Fibroblast of skin of left quadriceps (primary cell): Measurements from ENCODE around the gene CSNK1A1.
A peak's percentile ranks its signal among the peaks of the same experiment; 100 is the strongest.
"Not testable (repeated sequence)": the region's sequence is repeated elsewhere in the genome, so short reads cannot be mapped to it uniquely, and the experiment has no call there.

ENCODE experiments used
- DNase-seq, 2 experiments: peaks; one replicate each; pipeline ENCODE4 v3.0.0-alpha.2; 2013; ENCODE audit warnings: low read depth in 2 of 2

The CSNK1A1 gene

DNA sequence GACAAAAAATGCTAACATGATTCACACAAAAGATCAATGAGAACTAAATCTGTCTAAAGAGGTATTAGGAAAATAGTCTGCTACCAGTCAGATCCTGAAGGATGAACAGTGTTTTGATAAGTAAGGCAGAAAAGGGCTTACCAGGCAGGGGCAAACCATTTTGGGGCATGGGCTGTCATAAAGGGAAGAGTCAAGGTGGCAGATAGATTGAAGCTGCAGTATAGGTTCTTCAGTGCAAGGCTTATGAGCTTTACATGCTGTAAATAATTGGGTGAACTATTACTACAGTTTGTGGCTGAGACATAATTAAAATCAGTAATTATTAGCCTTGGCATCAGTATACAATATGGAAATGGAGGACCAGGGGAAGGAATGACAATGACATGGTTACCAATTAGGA lies 21.8 kb downstream of the CSNK1A1 start:
- DNase-seq: no peak

- no peak for DNase-seq
Observed at GRCh38 chr5:149528281-149529060, 22.8 kb downstream of the CSNK1A1 start.

DNA sequence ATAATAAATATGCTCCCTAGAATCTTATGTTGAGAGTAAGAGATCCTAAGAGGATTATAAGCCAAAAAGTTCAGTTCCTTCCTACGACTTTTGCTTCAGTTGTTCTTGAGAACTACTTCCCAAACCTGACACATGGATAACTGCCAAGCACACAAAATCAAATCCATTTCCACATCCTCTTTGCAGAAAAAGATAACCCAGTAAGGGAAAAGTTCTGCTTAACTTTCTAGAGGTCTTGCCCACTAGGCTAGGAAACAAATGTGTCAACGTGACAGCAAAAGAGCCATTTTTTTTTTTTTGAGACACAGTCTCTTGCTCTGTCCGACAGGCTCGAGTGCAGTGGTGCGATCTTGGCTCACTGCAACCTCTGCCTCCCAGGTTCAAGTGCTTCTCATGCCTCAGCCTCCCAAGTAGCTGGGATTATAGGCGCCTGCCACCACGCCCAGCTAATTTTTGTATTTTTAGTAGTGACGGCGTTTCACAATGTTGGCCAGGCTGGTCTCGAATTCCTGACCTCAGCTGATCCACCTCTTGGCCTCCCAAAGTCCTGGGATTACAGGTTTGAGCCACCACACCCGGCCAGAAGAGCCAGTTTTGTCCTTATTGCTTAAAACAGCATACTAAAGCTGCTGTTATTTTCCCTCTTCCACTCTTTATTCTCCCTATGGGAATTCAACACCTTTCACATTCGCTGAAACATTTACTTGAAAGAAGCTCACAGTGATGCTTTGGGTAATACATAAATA lies 24.2 kb downstream of the CSNK1A1 start:
- no peak for DNase-seq

DNA sequence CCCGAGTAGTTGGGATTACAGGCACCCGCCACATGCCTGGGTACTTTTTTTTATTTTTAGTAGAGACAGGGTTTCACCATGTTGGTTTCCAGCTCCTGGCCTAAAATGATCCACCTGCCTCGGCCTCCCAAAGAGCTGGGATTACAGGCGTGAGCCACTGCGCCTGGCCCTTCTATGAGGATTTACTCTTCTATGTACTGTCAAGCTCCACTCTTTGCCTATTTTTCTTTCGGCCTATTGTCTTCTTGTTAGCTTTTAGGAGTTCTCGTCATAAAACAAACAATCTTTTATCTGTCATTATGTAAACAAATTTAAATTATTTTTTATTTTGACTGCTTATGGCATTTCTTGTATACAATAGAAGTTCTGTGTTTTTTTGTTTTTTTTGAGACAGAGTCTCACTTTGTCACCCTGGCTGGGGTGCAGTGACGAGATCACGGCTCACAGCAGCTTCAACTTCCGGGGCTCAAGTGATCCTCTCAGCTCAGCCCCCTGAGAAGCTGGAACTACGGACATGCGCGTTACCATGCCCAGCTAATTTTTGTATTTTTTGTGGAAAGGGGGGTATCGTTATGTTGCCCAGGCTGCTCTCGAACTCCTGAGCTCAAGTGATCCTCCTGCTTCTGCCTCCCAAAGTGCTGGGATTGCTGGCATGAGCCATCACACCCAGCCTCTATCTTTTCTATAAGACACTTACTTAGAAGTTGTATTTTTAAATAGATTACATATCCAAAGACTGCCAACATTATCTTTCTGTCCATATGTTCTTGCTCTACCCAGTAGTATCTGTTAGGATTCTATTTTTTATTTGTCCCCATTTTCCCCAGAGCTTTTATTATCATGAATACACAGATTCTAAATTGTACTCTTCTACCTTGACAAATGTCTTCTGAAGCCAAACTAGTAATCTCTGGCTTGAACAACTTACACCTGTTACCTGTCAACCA lies 29.2 kb downstream of the CSNK1A1 start:
- DNase-seq: no peak

- DNase-seq: no peak
Observed at GRCh38 chr5:149519601-149520000, 31.6 kb downstream of the CSNK1A1 start.

- no peak for DNase-seq
Observed at GRCh38 chr5:149518620-149519019, 32.6 kb downstream of the CSNK1A1 start.

- no peak for DNase-seq
Observed at GRCh38 chr5:149517461-149518122, 33.6 kb downstream of the CSNK1A1 start.

GRCh38 chr5:149514512-149514911 lies 36.7 kb downstream of the CSNK1A1 start:
- no peak for DNase-seq

GRCh38 chr5:149513372-149513947 lies 37.8 kb downstream of the CSNK1A1 start:
- DNase-seq: not testable (repeated sequence)

DNA sequence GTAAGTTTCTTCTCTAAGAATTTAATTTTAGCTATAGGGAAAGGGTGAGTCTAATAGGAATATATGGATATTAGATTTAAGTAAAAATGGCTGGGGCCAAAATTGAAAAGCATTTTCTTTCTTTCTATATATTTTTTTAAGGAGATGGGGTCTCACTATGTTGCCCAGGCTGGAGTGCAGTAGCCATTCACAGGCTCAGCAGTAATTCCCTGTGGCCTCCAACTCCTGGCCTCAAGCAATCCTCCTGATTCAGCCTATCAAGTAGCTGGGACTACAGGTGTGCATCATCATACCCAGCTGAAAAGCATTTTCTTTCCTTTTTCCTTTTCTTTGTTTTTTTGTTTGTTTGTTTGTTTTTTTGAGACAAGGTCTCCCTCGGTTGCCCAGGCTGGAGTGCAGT lies 41.1 kb downstream of the CSNK1A1 start:
- DNase-seq: no peak

- no peak for DNase-seq
Observed at GRCh38 chr5:149504677-149505076, 46.6 kb downstream of the CSNK1A1 start.

DNA sequence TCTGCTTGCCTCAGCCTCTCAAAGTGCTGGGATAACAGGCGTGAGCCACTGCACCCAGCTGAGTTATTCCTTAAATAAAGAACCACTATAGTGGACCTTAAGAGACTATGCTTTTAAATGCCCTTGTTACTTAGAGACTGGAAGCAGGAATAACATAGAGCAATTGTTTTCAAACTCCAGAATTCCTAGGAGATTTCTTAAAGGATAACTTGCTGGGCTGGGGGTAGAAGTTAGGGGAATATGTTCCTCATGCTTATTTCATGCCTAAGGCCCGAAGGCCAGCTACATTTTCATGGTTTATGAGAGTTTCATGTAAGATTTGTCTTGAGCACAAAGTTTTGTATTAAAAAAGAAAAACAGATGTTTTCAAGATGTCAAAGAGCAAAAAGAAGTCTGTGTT lies 48.2 kb downstream of the CSNK1A1 start:
- DNase-seq: no peak

GRCh38 chr5:149500922-149501582 lies 50.2 kb downstream of the CSNK1A1 start:
- DNase-seq: peak; percentile 29 to 38

DNA sequence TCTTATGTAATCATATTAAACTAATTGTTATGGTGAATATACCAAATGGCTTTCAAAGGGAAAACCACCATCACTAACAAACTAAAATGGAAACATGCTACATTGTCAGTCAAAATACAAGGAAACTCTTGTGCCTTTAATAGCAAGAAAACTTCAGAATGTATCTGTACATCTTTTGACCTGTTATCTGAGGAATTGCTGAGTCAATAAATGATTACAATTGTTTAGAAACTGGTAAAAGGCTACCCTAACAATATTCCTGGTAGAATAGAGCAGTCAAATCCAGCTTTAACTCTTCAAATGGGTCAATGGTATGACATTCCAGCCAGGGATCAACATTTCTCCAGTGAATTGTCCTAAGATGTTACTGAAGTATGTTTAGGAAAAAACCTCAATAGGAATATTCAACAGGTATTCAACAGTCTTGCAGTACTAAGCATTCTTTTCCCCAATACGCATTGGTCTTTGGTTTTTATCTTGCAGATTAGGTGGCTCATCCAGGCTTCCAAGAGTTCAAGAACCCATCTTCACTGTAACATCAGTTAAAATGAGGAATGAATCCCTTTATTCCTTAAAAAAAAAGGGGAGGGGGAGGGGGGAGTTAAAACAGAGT lies 52.4 kb downstream of the CSNK1A1 start:
- no peak for DNase-seq

- peak; percentile 87 for DNase-seq
Observed at GRCh38 chr5:149497357-149497756, 53.9 kb downstream of the CSNK1A1 start.

DNA sequence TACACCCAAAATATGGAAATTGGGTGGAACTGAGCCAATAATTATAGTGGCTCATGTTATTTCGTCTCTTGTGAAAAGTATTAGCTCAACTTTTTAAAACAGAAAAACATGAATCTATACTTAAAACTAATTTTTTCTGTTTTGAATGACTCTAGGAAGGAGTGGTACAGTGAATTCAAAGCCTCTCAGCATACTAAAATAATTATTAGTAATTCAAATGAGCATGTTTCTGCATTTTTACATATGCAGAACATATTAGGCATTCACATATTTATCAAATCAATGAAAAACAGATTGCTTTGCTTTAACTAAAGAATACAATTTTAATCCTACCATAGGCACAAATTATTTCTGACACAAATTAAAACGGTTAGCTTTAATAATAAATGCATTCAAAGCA lies 54.3 kb downstream of the CSNK1A1 start:
- no peak for DNase-seq

DNA sequence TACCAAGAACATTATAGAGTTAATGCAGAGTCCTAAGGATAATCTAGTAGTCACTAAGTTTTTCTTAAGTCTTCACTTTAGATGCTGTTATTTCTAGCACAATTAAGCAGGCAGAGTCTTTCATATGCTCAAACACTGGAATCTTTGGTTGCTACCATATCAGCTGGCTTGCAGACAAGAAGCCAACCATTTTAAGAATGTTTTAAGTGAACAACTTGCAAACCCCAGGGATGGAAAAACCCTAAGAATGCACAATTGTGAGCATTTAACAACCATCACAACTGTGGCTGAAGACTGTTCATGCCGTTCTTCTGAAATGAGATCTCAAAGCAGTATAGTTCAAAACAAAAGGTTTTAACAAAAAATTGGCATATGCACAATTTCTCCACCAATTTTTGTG lies 55.1 kb downstream of the CSNK1A1 start:
- DNase-seq: no peak

GRCh38 chr5:149495673-149496072 lies 55.6 kb downstream of the CSNK1A1 start:
- DNase-seq: no peak

DNA sequence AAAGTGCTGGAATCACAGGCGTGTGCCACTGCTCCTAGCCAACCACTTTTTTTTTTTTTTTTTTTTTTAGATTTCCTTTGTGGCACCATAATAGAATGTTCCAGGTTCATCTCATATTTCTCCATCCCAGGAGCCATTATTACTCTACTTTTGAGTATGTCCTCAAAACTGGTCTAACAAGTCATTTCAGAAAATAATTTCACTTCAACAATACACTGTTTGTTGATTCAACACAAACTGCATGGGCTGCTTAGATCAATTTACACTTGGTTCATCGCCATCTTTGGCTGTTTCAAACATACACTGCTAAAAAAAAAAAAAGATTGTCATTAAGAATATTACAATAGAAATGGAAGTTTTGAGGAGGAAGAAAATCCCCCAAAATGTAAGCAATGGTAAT lies 57.9 kb downstream of the CSNK1A1 start:
- no peak for DNase-seq

GRCh38 chr5:149492781-149493180 lies 58.5 kb downstream of the CSNK1A1 start:
- no peak for DNase-seq
